Nephron progenitor cell (in vitro differentiated cells): ENCODE results near the gene CFL1.

Source experiments
- DNase-seq: peaks from one replicate; pipeline ENCODE4 v3.0.0; 2021
- H3K27ac Mint-ChIP-seq: 2 replicates; pipeline ENCODE4 v1.8.0; 2021; ENCODE audit warnings: mild to moderate bottlenecking, moderate library complexity, mixed read lengths
- H3K27me3 Mint-ChIP-seq: 2 replicates; pipeline ENCODE4 v1.8.0; 2021; ENCODE audit warnings: mild to moderate bottlenecking, low read depth, mixed read lengths; ENCODE audit not compliant: poor library complexity
- H3K36me3 Mint-ChIP-seq: 2 replicates; pipeline ENCODE4 v1.8.0; 2021; ENCODE audit warnings: low read depth, mixed read lengths
- H3K4me1 Mint-ChIP-seq: 2 replicates; pipeline ENCODE4 v1.8.0; 2021; ENCODE audit warnings: mixed read lengths
- H3K4me3 Mint-ChIP-seq: 2 replicates; pipeline ENCODE4 v1.8.0; 2021; ENCODE audit warnings: mild to moderate bottlenecking, moderate library complexity, mixed read lengths
- H3K9me3 Mint-ChIP-seq: 2 replicates; pipeline ENCODE4 v1.8.0; 2021; ENCODE audit warnings: mild to moderate bottlenecking, moderate library complexity, mixed read lengths
- CTCF ChIP-seq: fragments of 200-600 bp; sonication (generic); IDR thresholded peaks from 2 replicates; pipeline ENCODE4 v1.5.0; 2021; ENCODE audit warnings: antibody characterized with exemption

Gene CFL1

GRCh38 chr11:65857853-65858680 is at the start of gene CFL1:
TSS of gene CFL1 (minus strand) at chr11:65858180. CDS start at chr11:65858099, 81 bp downstream.
- Mint-ChIP-seq H3K9me3 (no peaks in the 10 kb centered on the region), H3K27ac (peak within 1 kb of the TSS; percentile 100), H3K27me3 (peaks cover 5% of the 10 kb centered on the region), H3K4me3 (peak within 1 kb of the TSS; percentile 93), H3K4me1 (peaks cover 58% of the 10 kb centered on the region), H3K36me3 (peaks cover 44% of the 10 kb centered on the region)
- TF ChIP-seq CTCF, result no peak
- peak; percentile 96 for DNase-seq

DNA sequence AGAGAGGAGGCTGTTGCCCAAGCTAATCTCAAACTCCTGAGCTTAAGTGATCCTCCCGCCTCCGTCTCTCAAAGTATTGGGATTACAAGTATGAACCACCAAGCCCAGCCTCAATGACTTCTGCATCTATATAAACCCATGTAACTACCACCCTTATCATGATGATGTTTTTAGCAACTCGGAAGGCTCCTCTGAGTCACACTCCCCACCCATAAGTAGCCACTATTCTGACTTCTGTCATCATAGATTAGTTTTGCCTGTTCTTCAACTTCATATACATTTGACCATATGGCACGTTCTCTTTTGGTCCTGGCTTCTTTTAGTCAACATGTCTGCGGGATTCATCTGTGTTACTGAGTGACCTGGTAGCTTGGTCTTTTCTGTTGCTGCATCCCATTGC is 48.6 kb upstream of the CFL1 start:
- DNase-seq, result no peak
- H3K4me1 Mint-ChIP-seq, result peaks cover 29% of the 10 kb centered on the region
- no peaks in the 10 kb centered on the region for H3K9me3 Mint-ChIP-seq
- no peak for TF ChIP-seq CTCF
- H3K27me3 Mint-ChIP-seq, result peaks cover 83% of the 10 kb centered on the region
- no peak overlapping the region for H3K4me3 Mint-ChIP-seq
- H3K36me3 Mint-ChIP-seq, result no peaks in the 10 kb centered on the region
- no peak overlapping the region for H3K27ac Mint-ChIP-seq

- DNase-seq, result no peak
- Mint-ChIP-seq H3K4me1 (peaks cover 24% of the 10 kb centered on the region), H3K27me3 (peaks cover 94% of the 10 kb centered on the region), H3K36me3 (no peaks in the 10 kb centered on the region), H3K27ac (no peak overlapping the region), H3K4me3 (no peak overlapping the region), H3K9me3 (peaks cover 2% of the 10 kb centered on the region)
- TF ChIP-seq CTCF, result no peak
Observed at GRCh38 chr11:65903715-65904114, 45.7 kb upstream of the CFL1 start.

GRCh38 chr11:65903068-65903481 is 45.1 kb upstream of the CFL1 start:
- TF ChIP-seq CTCF, result no peak
- H3K4me1 Mint-ChIP-seq, result peaks cover 25% of the 10 kb centered on the region
- no peak overlapping the region for H3K27ac Mint-ChIP-seq
- no peak overlapping the region for H3K4me3 Mint-ChIP-seq
- no peak for DNase-seq
- H3K36me3 Mint-ChIP-seq, result no peaks in the 10 kb centered on the region
- H3K9me3 Mint-ChIP-seq, result peaks cover 4% of the 10 kb centered on the region
- H3K27me3 Mint-ChIP-seq, result peaks cover 94% of the 10 kb centered on the region

- TF ChIP-seq CTCF, result no peak
- H3K27me3 Mint-ChIP-seq, result peaks cover 95% of the 10 kb centered on the region
- H3K27ac Mint-ChIP-seq, result no peak overlapping the region
- no peak for DNase-seq
- H3K4me3 Mint-ChIP-seq, result peak overlapping the region; percentile 62
- H3K36me3 Mint-ChIP-seq, result no peaks in the 10 kb centered on the region
- H3K9me3 Mint-ChIP-seq, result peaks cover 4% of the 10 kb centered on the region
- peaks cover 25% of the 10 kb centered on the region for H3K4me1 Mint-ChIP-seq
Observed at GRCh38 chr11:65900899-65901180, 42.9 kb upstream of the CFL1 start.
